ENCODE measurements around the gene TCEA2.

TCEA2 gene

GRCh38 chr20:64071341-64072332 is 8.6 kb downstream of the TCEA2 start:
- H3K9me3 ChIP-seq = no peaks in the 10 kb centered on the region
- peaks cover 31% of the 10 kb centered on the region for H4K20me1 ChIP-seq
- H3K4me2 ChIP-seq = peak overlapping the region; percentile 99
- peak overlapping the region; percentile 73 for H3K27ac ChIP-seq
- TF ChIP-seq Cebpa-rat (IDR thresholded peaks at IDR 0.05) = no peak
- H3K9ac ChIP-seq = peak overlapping the region; percentile 66
- H3K4me3 ChIP-seq = peak overlapping the region; percentile 19; the same call in 1 of the 2 replicates
- peaks cover 21% of the 10 kb centered on the region for H3K36me3 ChIP-seq
- no peaks in the 10 kb centered on the region for H3K27me3 ChIP-seq
- H3K4me1 ChIP-seq = peaks cover 100% of the 10 kb centered on the region

DNA sequence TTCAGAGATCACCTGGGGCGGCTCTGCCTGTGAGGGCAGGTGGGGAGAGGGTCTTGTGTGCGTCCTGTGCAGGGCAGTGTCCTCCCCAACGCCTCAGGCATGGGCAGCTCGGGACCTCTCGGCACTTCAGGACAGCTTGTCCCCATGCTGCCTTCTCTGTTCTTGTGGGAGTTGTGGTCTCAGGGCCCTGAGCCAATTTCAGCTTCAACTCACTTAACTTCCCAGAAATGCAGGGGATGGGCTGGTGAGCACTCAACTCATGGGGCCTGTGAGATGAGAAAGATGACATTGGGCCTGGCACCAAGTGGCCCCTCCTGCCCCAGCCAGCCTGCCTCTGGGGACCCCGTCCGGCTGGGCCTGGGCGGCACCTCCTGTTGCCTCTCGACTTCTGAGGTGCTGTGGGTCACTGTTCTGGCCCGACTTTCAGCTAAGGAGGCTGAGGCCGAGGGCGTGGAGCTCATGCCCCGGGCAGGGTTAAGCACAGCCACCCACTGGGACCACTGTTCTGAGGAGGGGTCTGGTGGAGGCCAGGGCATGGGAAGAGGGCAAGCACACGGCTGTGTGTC is 9.6 kb downstream of the TCEA2 start:
- H3K9ac ChIP-seq = peak overlapping the region; percentile 66
- no peak for TF ChIP-seq Cebpa-rat (IDR thresholded peaks at IDR 0.05)

DNA sequence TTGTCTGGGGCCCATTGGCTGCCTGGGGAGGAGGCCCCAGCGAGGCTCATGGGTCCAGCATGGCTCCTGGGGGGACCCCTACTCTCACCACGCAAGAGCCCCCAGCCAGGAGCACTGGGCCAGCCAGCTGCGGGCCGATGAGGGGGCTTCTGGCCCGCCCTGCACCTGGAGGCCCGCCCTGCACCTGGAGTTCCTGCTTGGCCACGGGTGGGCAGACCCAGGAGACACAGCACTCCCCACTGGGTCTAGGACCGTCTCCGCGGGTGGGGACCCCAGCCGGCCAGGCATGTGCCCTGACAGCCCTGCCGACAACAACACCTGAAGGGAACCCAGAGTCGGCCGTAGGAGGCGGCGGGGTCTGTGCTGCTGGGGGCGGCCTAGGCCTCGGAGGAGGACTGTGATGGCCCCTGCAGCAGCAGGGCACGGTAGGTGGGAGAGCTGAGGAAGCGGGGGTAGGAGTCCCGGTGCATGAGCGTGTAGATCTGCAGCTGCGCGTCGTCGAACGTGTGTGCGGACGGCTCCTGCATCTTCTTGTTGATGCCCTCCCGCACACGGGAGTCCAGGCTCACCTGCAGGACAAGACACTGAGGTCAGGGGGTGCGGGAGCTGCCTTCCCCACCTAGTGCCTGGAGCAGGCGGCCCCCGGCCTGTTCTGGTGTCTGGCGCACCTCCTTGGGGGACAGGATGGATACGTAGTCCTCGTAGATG is 10.6 kb downstream of the TCEA2 start:
- Histone ChIP-seq H3K9ac (0 out of 2 replicates have a peak overlapping the region, but pooled peaks have one; percentile 26), H3K27me3 (no peaks in the 10 kb centered on the region), H3K4me3 (peak overlapping the region; percentile 0; the same call in 1 of the 2 replicates), H3K27ac (peak overlapping the region; percentile 73), H4K20me1 (peaks cover 31% of the 10 kb centered on the region), H3K4me2 (peak overlapping the region; percentile 99), H3K9me3 (no peaks in the 10 kb centered on the region), H3K36me3 (peaks cover 21% of the 10 kb centered on the region), H3K4me1 (peaks cover 99% of the 10 kb centered on the region)
- TF ChIP-seq Cebpa-rat (IDR thresholded peaks at IDR 0.05) = no peak

More for the DNA sequence above, 9.6 kb downstream of the TCEA2 start:
- Histone ChIP-seq H3K36me3 (peaks cover 21% of the 10 kb centered on the region), H3K27me3 (no peaks in the 10 kb centered on the region), H3K4me1 (peaks cover 100% of the 10 kb centered on the region), H3K9me3 (no peaks in the 10 kb centered on the region), H3K27ac (peak overlapping the region; percentile 73), H3K4me2 (peak overlapping the region; percentile 99), H3K4me3 (peak overlapping the region; percentile 19), H4K20me1 (peaks cover 31% of the 10 kb centered on the region)

DNA sequence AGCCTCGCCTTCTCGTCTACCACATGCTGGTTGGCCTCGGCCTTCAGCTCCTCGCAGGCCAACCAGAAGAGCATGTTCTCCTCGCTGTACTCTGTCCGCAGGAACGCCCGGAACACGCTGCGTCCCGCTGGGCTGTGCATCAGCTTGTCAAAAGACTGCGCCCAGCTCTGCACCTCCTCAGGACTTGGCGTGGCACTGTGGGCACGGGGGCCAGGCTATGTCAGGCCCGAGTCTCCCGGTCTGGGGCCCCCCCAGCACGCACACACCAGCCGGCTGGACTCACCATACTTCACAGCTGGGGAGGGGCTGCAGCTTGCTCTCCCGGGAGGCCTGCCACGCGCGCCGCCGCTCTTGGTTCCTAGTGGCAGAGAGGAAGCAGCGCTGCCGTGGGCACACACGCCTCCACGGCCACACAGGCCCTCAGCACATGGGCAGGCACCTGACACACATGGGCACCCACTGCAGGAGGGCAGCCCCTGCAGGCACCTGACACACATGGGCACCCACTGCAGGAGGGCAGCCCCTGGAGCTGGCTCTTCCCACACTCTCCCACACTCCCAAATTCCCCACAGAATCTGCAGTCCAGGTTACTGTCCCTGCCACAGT is 11.3 kb downstream of the TCEA2 start:
- H3K27ac ChIP-seq = peak overlapping the region; percentile 73
- peaks cover 21% of the 10 kb centered on the region for H3K36me3 ChIP-seq
- no peaks in the 10 kb centered on the region for H3K9me3 ChIP-seq
- peaks cover 31% of the 10 kb centered on the region for H4K20me1 ChIP-seq
- H3K4me2 ChIP-seq = peak overlapping the region; percentile 99
- H3K4me3 ChIP-seq = peak overlapping the region; percentile 0; the same call in 1 of the 2 replicates
- H3K9ac ChIP-seq = peak overlapping the region; percentile 26; the same call in 1 of the 2 replicates
- TF ChIP-seq Cebpa-rat (IDR thresholded peaks at IDR 0.05) = no peak
- H3K4me1 ChIP-seq = peaks cover 97% of the 10 kb centered on the region
- H3K27me3 ChIP-seq = no peaks in the 10 kb centered on the region

DNA sequence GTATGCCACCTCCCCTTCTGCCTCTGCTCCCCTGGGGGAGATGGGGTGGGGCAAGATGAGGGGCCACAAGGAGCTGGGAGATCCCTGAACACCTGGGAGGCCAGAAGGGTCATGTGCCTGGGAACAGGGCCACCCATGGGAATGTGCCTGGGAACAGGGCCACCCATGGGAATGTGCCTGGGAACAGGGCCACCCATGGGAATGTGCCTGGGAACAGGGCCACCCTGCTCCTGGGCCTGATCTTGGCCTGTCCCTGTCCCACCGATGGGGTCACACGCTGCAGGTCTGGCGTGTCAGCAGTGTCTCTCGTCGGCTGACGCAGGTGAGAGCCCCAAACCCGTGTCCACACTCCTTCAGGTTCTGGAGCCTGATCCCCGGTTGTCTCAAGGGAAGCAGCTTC is 12.0 kb downstream of the TCEA2 start:
- H3K4me3 ChIP-seq = no peak overlapping the region
- H4K20me1 ChIP-seq = peaks cover 31% of the 10 kb centered on the region
- H3K4me1 ChIP-seq = peaks cover 90% of the 10 kb centered on the region
- no peaks in the 10 kb centered on the region for H3K9me3 ChIP-seq
- no peaks in the 10 kb centered on the region for H3K27me3 ChIP-seq
- TF ChIP-seq Cebpa-rat (IDR thresholded peaks at IDR 0.05) = no peak
- peak overlapping the region; percentile 73; the same call in 1 of the 2 replicates for H3K27ac ChIP-seq
- peak overlapping the region; percentile 99 for H3K4me2 ChIP-seq
- H3K36me3 ChIP-seq = peaks cover 21% of the 10 kb centered on the region
- no peak overlapping the region for H3K9ac ChIP-seq

DNA sequence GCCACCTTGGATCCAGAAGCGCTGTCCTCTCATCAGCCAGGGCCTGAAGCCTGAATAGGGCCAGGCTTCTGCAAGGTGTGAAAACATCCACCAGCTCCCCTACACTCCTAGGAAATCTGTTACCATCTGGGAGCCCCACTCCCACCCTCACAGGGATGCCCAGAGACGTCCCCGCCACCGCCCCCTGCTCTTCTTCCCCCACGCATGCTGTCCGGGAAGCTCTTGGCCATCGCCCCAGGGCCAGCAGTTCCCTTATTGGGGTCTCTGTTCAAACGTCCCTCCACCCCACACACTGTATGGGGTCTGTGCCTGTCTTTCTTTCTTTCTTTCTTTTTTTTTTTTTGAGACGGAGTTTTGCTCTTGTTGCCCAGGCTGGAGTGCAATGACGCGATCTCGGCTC is 12.6 kb downstream of the TCEA2 start:
- Histone ChIP-seq H3K4me1 (peaks cover 90% of the 10 kb centered on the region), H3K4me2 (peak overlapping the region; percentile 99)

DNA sequence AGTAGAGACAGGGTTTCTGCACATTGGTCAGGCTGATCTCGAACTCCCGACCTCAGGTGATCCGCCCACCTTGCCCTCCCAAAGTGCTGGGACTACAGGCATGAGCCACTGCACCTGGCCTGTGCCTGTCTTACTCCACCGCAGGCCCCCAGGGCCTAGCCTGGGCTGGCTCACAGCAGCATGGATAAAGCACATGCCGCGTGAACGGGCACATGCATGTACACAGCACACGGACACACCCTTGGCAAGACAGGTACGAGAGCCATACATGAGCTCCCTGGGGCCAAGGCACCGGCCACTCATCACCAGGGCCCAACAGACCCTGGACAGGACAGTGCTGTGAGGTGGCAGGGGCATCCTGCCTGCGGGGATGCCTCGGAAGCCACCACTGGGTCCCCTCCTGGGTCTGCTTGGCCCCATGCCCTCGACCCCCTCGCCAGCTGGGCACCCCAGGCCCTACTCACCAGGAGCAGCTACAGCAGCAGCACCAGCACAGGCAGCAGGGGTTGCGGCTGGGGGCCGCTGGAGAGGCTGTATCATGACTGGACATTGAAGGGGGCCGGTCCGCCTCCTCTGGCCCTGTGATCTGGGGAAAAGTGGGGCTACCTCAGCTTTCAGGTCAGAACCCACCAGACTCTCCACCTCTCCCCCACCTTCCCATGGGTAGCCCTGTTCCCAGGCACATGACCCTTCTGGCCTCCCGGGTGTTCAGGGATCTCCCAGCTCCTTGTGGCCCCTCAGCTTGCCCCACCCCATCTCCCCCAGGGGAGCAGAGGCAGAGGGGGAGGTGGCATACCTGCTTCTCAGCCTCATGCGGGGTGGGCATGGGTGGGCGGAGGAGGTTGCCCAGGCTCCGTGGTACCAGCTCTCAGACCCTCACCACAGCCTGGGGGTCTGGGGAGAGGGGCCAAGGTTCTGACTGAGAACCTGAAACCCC is 13.3 kb downstream of the TCEA2 start:
- peak overlapping the region; percentile 86 for H3K4me3 ChIP-seq
- peaks cover 29% of the 10 kb centered on the region for H4K20me1 ChIP-seq
- H3K9ac ChIP-seq = peak overlapping the region; percentile 92
- peaks cover 90% of the 10 kb centered on the region for H3K4me1 ChIP-seq
- peak overlapping the region; percentile 99 for H3K4me2 ChIP-seq
- TF ChIP-seq Cebpa-rat (IDR thresholded peaks at IDR 0.05) = no peak
- peaks cover 21% of the 10 kb centered on the region for H3K36me3 ChIP-seq
- no peaks in the 10 kb centered on the region for H3K9me3 ChIP-seq
- H3K27ac ChIP-seq = peak overlapping the region; percentile 96
- no peaks in the 10 kb centered on the region for H3K27me3 ChIP-seq

More for the DNA sequence above, 12.6 kb downstream of the TCEA2 start:
- no peak for TF ChIP-seq Cebpa-rat (IDR thresholded peaks at IDR 0.05)
- Histone ChIP-seq H3K9me3 (no peaks in the 10 kb centered on the region), H3K27me3 (no peaks in the 10 kb centered on the region), H3K36me3 (peaks cover 21% of the 10 kb centered on the region), H3K4me3 (no peak overlapping the region), H3K27ac (no peak overlapping the region), H3K9ac (no peak overlapping the region), H4K20me1 (peaks cover 31% of the 10 kb centered on the region)

DNA sequence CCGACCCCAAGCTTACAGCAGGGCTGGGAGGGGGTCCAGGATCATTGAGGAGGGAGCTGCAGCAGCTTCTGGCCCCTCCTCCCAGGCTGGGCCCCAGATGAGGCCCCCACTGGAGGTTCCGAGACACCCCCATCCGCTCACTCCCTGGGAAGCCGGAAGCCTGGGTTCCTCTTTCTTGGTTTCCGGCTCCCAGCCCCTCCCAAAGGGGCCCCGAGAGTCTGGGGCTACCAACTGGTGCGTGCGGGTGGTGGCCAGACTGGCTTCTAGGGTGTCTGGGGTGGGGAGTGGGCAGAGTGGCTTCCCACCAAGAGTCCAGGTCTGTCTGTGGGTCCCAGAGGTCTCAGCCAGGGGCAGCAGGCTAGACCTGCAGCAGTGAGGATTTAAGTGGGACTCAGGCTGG is 14.1 kb downstream of the TCEA2 start:
- peaks cover 21% of the 10 kb centered on the region for H3K36me3 ChIP-seq
- H3K27ac ChIP-seq = peak overlapping the region; percentile 96
- peaks cover 90% of the 10 kb centered on the region for H3K4me1 ChIP-seq
- TF ChIP-seq Cebpa-rat (IDR thresholded peaks at IDR 0.05) = no peak
- H3K4me3 ChIP-seq = peak overlapping the region; percentile 86
- no peaks in the 10 kb centered on the region for H3K9me3 ChIP-seq
- H3K4me2 ChIP-seq = peak overlapping the region; percentile 99
- H3K27me3 ChIP-seq = no peaks in the 10 kb centered on the region
- peak overlapping the region; percentile 92 for H3K9ac ChIP-seq
- peaks cover 22% of the 10 kb centered on the region for H4K20me1 ChIP-seq
